Fibroblast of pulmonary artery (primary cell): ENCODE data around the gene MLLT10.

Experiments used
- DNase-seq: peaks from one replicate; pipeline ENCODE4 v3.0.0-alpha.2; 2010; ENCODE audit warnings: low read depth
- H3K4me3 ChIP-seq: replicated peaks from 2 replicates; pipeline ENCODE4 v1.5.1; 2011; ENCODE audit warnings: low read depth, mild to moderate bottlenecking, control low read depth, low read length, moderate library complexity
- CTCF ChIP-seq: IDR thresholded peaks from 2 replicates; pipeline ENCODE4 v1.5.1; 2011; ENCODE audit warnings: mild to moderate bottlenecking, control low read depth, low read length, inconsistent platforms; ENCODE audit errors: missing control alignments

Gene MLLT10

GRCh38 chr10:21677551-21677950 is 143.5 kb downstream of the MLLT10 start:
- DNase-seq = no peak
- TF ChIP-seq CTCF = no peak
- H3K4me3 ChIP-seq = no peak overlapping the region

- no peak overlapping the region for H3K4me3 ChIP-seq
- no peak for TF ChIP-seq CTCF
- DNase-seq = no peak
Observed at GRCh38 chr10:21681156-21681555, 147.1 kb downstream of the MLLT10 start.

- peak; percentile 11 for DNase-seq
- TF ChIP-seq CTCF = no peak
- H3K4me3 ChIP-seq = no peak overlapping the region
Observed at GRCh38 chr10:21687266-21688008, 153.4 kb downstream of the MLLT10 start.

- H3K4me3 ChIP-seq = no peak overlapping the region
- TF ChIP-seq CTCF = no peak
- DNase-seq = no peak
Observed at GRCh38 chr10:21688009-21688332, 153.9 kb downstream of the MLLT10 start.

- DNase-seq = no peak
- TF ChIP-seq CTCF = no peak
- H3K4me3 ChIP-seq = no peak overlapping the region
Observed at GRCh38 chr10:21688870-21689269, 154.8 kb downstream of the MLLT10 start.

- H3K4me3 ChIP-seq = no peak overlapping the region
- no peak for TF ChIP-seq CTCF
- no peak for DNase-seq
Observed at GRCh38 chr10:21689881-21690280, 155.8 kb downstream of the MLLT10 start.

GRCh38 chr10:21692916-21693315 is 158.9 kb downstream of the MLLT10 start:
- DNase-seq = no peak
- TF ChIP-seq CTCF = no peak
- H3K4me3 ChIP-seq = no peak overlapping the region
